HFFc6 (cell line): ENCODE measurements around the gene PHOSPHO2. TPM values are rescaled to one million over a fixed set of nuclear protein-coding genes. Genes with fewer than 3 reads are reported as not detected.

ENCODE experiments used
- DNase-seq: peaks from one replicate; pipeline ENCODE4 v3.0.0-alpha.2; 2018
- H3K27ac Mint-ChIP-seq: 2 replicates; pipeline ENCODE4 v1.8.0; 2020; ENCODE audit warnings: mild to moderate bottlenecking, mixed read lengths
- H3K27me3 Mint-ChIP-seq: 2 replicates; pipeline ENCODE4 v1.8.0; 2021; ENCODE audit warnings: mild to moderate bottlenecking, moderate library complexity, mixed read lengths; ENCODE audit not compliant: insufficient read depth
- H3K36me3 Mint-ChIP-seq: 2 replicates; pipeline ENCODE4 v1.8.0; 2021; ENCODE audit warnings: low read depth, mixed read lengths
- H3K4me1 Mint-ChIP-seq: 2 replicates; pipeline ENCODE4 v1.8.0; 2020; ENCODE audit warnings: low read depth, mixed read lengths
- H3K4me3 Mint-ChIP-seq: 2 replicates; pipeline ENCODE4 v1.8.0; 2020; ENCODE audit warnings: mild to moderate bottlenecking, moderate library complexity, mixed read lengths
- H3K9me3 Mint-ChIP-seq: 2 replicates; pipeline ENCODE4 v1.8.0; 2020; ENCODE audit warnings: mild to moderate bottlenecking, mixed read lengths
- total RNA-seq, 6 experiments: library from RNA; stranded (reverse); fragmentation: NEBNext Ultra II Directional; extraction: Animal tissue kit (Norgen Biotek cat#: 25700); gene quantifications; 2 replicates in 1 of 6; 3 replicates in 5 of 6; pipeline ENCODE4 v1.2.3, GENCODE V29; 2021
- TF ChIP-seq, protein P1 (sequence below): fragments of 200-600 bp; sonication (generic); IDR thresholded peaks from 2 replicates; pipeline ENCODE4 v1.5.0; 2021; ENCODE audit warnings: antibody characterized with exemption, mild to moderate bottlenecking

The PHOSPHO2 gene
- total RNA-seq, 6 experiments from 2014 or later, result 1.6 to 2.6 (median 2.0) TPM

DNA sequence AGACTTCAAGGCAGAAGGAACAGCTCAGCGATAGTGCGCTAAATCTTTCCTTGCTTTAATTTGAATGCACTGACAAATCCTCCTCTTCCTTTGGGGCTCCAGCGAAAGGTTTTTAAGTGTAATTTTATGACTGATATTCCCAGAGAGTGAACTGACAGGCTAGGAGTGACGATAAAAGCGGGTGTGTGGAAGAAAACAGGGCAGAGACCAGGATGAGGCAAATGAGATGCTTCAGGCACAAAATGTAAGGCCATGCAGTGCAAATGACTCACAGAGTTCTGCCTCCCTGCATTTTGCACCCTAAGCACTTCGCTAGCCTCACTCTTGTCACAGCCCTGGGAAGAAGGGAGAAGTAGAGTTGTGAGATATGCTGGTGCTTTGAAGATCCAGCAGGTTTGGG lies 54.0 kb downstream of the PHOSPHO2 start:
- H3K36me3 Mint-ChIP-seq, result no peaks in the 10 kb centered on the region

More for the DNA sequence above, 54.0 kb downstream of the PHOSPHO2 start:
- H3K9me3 Mint-ChIP-seq, result no peaks in the 10 kb centered on the region
- TF ChIP-seq, protein P1, sequence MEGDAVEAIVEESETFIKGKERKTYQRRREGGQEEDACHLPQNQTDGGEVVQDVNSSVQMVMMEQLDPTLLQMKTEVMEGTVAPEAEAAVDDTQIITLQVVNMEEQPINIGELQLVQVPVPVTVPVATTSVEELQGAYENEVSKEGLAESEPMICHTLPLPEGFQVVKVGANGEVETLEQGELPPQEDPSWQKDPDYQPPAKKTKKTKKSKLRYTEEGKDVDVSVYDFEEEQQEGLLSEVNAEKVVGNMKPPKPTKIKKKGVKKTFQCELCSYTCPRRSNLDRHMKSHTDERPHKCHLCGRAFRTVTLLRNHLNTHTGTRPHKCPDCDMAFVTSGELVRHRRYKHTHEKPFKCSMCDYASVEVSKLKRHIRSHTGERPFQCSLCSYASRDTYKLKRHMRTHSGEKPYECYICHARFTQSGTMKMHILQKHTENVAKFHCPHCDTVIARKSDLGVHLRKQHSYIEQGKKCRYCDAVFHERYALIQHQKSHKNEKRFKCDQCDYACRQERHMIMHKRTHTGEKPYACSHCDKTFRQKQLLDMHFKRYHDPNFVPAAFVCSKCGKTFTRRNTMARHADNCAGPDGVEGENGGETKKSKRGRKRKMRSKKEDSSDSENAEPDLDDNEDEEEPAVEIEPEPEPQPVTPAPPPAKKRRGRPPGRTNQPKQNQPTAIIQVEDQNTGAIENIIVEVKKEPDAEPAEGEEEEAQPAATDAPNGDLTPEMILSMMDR, result no peak
- no peak overlapping the region for H3K27ac Mint-ChIP-seq
- no peaks in the 10 kb centered on the region for H3K4me1 Mint-ChIP-seq
- no peak for DNase-seq
- no peak overlapping the region for H3K4me3 Mint-ChIP-seq
- H3K27me3 Mint-ChIP-seq, result no peaks in the 10 kb centered on the region; the same call in 1 of the 2 replicates

Other genes starting within 250 kb of the PHOSPHO2 start
- 1 to 10 TPM; 4.8 to 7.0 (median 6.0) TPM for gene BBS5, start 215.0 kb upstream of the PHOSPHO2 start, total RNA-seq
- under 1 TPM in 5 of 6 experiments, not detected in 1; 0.09 to 0.31 (median 0.20) TPM for gene KLHL41, start 184.8 kb upstream of the PHOSPHO2 start, total RNA-seq
- 10 to 100 TPM; 15.3 to 20.4 (median 17.2) TPM for gene FASTKD1, start 120.6 kb upstream of the PHOSPHO2 start, total RNA-seq
- 10 to 100 TPM; 36.5 to 40.3 (median 38.3) TPM for gene PPIG, start 110.1 kb upstream of the PHOSPHO2 start, total RNA-seq
- gene CFAP210, start 64 bp upstream of the PHOSPHO2 start, total RNA-seq, result under 1 TPM in 4 of 6 experiments, not detected in 2; 0.10 to 0.19 (median 0.13) TPM
- 1 to 10 TPM in 4 of 6 experiments, under 1 TPM in 2; 0.79 to 2.5 (median 1.3) TPM for gene KLHL23, start 39.4 kb downstream of the PHOSPHO2 start, total RNA-seq
- gene SSB, start 104.4 kb downstream of the PHOSPHO2 start, total RNA-seq, result 100 to 1,000 TPM; 141 to 176 (median 160) TPM
- gene METTL5, start 130.4 kb downstream of the PHOSPHO2 start, total RNA-seq, result 10 to 100 TPM; 56.8 to 77.7 (median 65.7) TPM
- 10 to 100 TPM; 30.1 to 46.3 (median 40.5) TPM for gene UBR3, start 133.0 kb downstream of the PHOSPHO2 start, total RNA-seq